22Rv1 (cell line): ENCODE data around the gene UQCC5.

Source experiments
- ZFX ChIP-seq: fragments of 450-650 bp; IDR thresholded peaks from 2 replicates; pipeline ENCODE4 v1.6.1; 2017; ENCODE audit warnings: antibody characterized with exemption, borderline replicate concordance
- TF ChIP-seq, protein P1 (sequence below): fragments of 450-650 bp; IDR thresholded peaks from 2 replicates; pipeline ENCODE4 v1.5.1; 2017; ENCODE audit warnings: mild to moderate bottlenecking

DNA sequence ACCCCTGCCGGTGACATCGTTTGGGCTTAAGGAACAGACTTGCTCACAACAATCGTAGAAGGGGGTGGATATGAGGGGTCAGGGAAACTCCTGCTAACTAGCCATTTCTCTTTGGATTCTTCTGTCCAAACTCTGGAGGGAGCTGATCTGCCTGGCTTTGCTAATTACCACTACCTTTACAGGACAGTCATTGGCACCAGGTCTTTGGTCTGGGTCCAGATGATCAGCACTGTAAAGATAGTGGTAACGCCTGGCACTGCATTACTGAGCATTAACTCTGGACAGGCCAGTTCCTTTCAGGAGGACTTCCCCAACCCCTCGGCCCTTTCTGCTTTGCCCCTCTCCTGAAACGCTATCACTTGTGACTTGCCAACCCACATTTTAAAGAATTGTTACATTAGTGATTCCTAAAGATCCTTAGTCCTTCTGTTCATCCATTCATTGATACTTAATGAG lies 788 bp downstream of the UQCC5 start:
- TF ChIP-seq ZFX = no peak
- TF ChIP-seq, protein P1, sequence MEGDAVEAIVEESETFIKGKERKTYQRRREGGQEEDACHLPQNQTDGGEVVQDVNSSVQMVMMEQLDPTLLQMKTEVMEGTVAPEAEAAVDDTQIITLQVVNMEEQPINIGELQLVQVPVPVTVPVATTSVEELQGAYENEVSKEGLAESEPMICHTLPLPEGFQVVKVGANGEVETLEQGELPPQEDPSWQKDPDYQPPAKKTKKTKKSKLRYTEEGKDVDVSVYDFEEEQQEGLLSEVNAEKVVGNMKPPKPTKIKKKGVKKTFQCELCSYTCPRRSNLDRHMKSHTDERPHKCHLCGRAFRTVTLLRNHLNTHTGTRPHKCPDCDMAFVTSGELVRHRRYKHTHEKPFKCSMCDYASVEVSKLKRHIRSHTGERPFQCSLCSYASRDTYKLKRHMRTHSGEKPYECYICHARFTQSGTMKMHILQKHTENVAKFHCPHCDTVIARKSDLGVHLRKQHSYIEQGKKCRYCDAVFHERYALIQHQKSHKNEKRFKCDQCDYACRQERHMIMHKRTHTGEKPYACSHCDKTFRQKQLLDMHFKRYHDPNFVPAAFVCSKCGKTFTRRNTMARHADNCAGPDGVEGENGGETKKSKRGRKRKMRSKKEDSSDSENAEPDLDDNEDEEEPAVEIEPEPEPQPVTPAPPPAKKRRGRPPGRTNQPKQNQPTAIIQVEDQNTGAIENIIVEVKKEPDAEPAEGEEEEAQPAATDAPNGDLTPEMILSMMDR = 0 out of 2 replicates have a peak, but pooled peaks have one; percentile 2
